SU-DHL-6 (cell line): ENCODE measurements around the gene SPINT1.
"Not testable (repeated sequence)": the region's sequence is repeated elsewhere in the genome, so short reads cannot be mapped to it uniquely, and the experiment has no call there.

Experiments
- H2AFZ ChIP-seq: fragments of 200-600 bp; sonication (generic); 2 replicates; pipeline ENCODE4 v1.6.1; 2014; ENCODE audit warnings: low read depth, mild to moderate bottlenecking, moderate library complexity, mixed read lengths, antibody characterized with exemption, low read length; ENCODE audit not compliant: severe bottlenecking
- H3F3A ChIP-seq: fragments of 200-600 bp; shearing (Covaris generic); 2 replicates; pipeline ENCODE4 v1.6.0; 2016; ENCODE audit warnings: antibody characterized with exemption, mild to moderate bottlenecking; ENCODE audit not compliant: insufficient read depth
- H3K27ac ChIP-seq: fragments of 200-600 bp; sonication (generic); 2 replicates; pipeline ENCODE4 v1.5.1; 2016; ENCODE audit warnings: low read depth, mild to moderate bottlenecking, low read length, moderate library complexity, mixed read lengths
- H3K27me3 ChIP-seq: fragments of 200-600 bp; sonication (generic), shearing (Covaris generic); 2 replicates; pipeline ENCODE4 v1.6.0; 2014; ENCODE audit warnings: mild to moderate bottlenecking, low read length
- H3K36me3 ChIP-seq: fragments of 200-600 bp; sonication (generic); 2 replicates; pipeline ENCODE4 v1.6.1; 2014; ENCODE audit warnings: mild to moderate bottlenecking, low read length, mixed read lengths
- H3K4me2 ChIP-seq: fragments of 300-600, 200-600 bp; shearing (Covaris generic), sonication (generic); 2 replicates; pipeline ENCODE4 v1.6.0; 2014; ENCODE audit warnings: low read length, low read depth, mild to moderate bottlenecking; ENCODE audit not compliant: poor library complexity, severe bottlenecking
- H3K4me3 ChIP-seq: fragments of 200-600 bp; sonication (generic); 2 replicates; pipeline ENCODE4 v1.5.1; 2014; ENCODE audit warnings: antibody characterized with exemption, low read length, mild to moderate bottlenecking, mixed read lengths; ENCODE audit not compliant: insufficient read depth, poor library complexity, severe bottlenecking
- H3K79me2 ChIP-seq: fragments of 200-600 bp; sonication (generic); 2 replicates; pipeline ENCODE4 v1.6.1; 2014; ENCODE audit warnings: mild to moderate bottlenecking, low read length, moderate library complexity; ENCODE audit not compliant: insufficient read depth
- H3K9ac ChIP-seq: fragments of 200-600 bp; sonication (generic); 2 replicates; pipeline ENCODE4 v1.7.0; 2014; ENCODE audit warnings: mild to moderate bottlenecking, low read length
- H3K9me2 ChIP-seq: fragments of 200-600 bp; sonication (generic); replicated peaks from 2 replicates; pipeline ENCODE4 v1.6.1; 2014; ENCODE audit warnings: low read length; ENCODE audit not compliant: insufficient read depth
- H3K9me3 ChIP-seq: fragments of 200-600 bp; sonication (generic); 2 replicates; pipeline ENCODE4 v1.6.1; 2014; ENCODE audit warnings: low read length, mixed read lengths; ENCODE audit not compliant: insufficient read depth
- H4K20me1 ChIP-seq: fragments of 200-600 bp; sonication (generic); 2 replicates; pipeline ENCODE4 v1.6.1; 2014; ENCODE audit warnings: low read depth, mild to moderate bottlenecking, antibody characterized with exemption, low read length, moderate library complexity, mixed read lengths
- EZH2phosphoT487 ChIP-seq: fragments of 200-600 bp; sonication (generic), shearing (Covaris generic); conservative IDR thresholded peaks from 2 replicates; pipeline ENCODE4 v1.6.1; 2018; ENCODE audit warnings: mild to moderate bottlenecking, antibody characterized with exemption, low read length, moderate library complexity, mixed read lengths
- TF ChIP-seq, protein P1 (sequence below): fragments of 200-600 bp; sonication (generic); IDR thresholded peaks from one replicate; pipeline ENCODE4 v1.5.1; 2017; ENCODE audit warnings: antibody characterized with exemption, mild to moderate bottlenecking, low read length, moderate library complexity; ENCODE audit not compliant: insufficient read depth, poor library complexity, severe bottlenecking

Gene SPINT1

GRCh38 chr15:40857601-40858341 lies 13.9 kb downstream of the SPINT1 start:
- Histone ChIP-seq H3K9ac (no peak overlapping the region), H4K20me1 (no peaks in the 10 kb centered on the region), H3K9me2 (no peaks in the 10 kb centered on the region), H3F3A (no peaks in the 10 kb centered on the region), H3K27ac (no peak overlapping the region), H3K4me2 (no peak overlapping the region), H3K9me3 (no peaks in the 10 kb centered on the region), H3K4me3 (no peak overlapping the region), H3K79me2 (no peaks in the 10 kb centered on the region), H2AFZ (peak overlapping the region; percentile 58), H3K27me3 (no peaks in the 10 kb centered on the region), H3K36me3 (no peaks in the 10 kb centered on the region)
- TF ChIP-seq, protein P1, sequence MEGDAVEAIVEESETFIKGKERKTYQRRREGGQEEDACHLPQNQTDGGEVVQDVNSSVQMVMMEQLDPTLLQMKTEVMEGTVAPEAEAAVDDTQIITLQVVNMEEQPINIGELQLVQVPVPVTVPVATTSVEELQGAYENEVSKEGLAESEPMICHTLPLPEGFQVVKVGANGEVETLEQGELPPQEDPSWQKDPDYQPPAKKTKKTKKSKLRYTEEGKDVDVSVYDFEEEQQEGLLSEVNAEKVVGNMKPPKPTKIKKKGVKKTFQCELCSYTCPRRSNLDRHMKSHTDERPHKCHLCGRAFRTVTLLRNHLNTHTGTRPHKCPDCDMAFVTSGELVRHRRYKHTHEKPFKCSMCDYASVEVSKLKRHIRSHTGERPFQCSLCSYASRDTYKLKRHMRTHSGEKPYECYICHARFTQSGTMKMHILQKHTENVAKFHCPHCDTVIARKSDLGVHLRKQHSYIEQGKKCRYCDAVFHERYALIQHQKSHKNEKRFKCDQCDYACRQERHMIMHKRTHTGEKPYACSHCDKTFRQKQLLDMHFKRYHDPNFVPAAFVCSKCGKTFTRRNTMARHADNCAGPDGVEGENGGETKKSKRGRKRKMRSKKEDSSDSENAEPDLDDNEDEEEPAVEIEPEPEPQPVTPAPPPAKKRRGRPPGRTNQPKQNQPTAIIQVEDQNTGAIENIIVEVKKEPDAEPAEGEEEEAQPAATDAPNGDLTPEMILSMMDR: peak; percentile 93
- no peak for TF ChIP-seq EZH2phosphoT487

DNA sequence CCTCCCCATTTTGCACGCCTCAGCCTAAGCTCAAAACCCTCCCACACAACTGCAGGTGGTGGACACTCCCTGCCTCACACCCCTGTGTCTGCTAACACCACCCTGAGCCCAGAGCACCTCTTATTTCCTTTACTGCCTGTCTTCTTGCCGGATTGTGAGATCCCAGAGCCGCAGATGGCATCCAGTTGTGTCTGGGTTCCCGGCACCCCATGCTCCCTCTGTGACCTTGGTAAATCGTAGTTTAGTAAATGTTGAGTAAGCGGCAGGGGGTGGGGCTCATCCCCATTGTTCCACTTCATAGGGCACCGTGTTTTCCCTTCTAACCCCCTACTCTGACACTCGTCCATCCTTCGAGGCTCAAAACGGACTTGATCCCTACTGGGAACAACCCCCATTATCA lies 14.9 kb downstream of the SPINT1 start:
- Histone ChIP-seq H3K4me3 (no peak overlapping the region), H3K9me3 (no peaks in the 10 kb centered on the region), H4K20me1 (no peaks in the 10 kb centered on the region), H3K4me2 (no peak overlapping the region), H3F3A (no peaks in the 10 kb centered on the region), H3K27ac (no peak overlapping the region), H2AFZ (no peak overlapping the region), H3K36me3 (no peaks in the 10 kb centered on the region), H3K27me3 (no peaks in the 10 kb centered on the region), H3K9me2 (no peaks in the 10 kb centered on the region), H3K9ac (no peak overlapping the region), H3K79me2 (no peaks in the 10 kb centered on the region)
- no peak for TF ChIP-seq EZH2phosphoT487

DNA sequence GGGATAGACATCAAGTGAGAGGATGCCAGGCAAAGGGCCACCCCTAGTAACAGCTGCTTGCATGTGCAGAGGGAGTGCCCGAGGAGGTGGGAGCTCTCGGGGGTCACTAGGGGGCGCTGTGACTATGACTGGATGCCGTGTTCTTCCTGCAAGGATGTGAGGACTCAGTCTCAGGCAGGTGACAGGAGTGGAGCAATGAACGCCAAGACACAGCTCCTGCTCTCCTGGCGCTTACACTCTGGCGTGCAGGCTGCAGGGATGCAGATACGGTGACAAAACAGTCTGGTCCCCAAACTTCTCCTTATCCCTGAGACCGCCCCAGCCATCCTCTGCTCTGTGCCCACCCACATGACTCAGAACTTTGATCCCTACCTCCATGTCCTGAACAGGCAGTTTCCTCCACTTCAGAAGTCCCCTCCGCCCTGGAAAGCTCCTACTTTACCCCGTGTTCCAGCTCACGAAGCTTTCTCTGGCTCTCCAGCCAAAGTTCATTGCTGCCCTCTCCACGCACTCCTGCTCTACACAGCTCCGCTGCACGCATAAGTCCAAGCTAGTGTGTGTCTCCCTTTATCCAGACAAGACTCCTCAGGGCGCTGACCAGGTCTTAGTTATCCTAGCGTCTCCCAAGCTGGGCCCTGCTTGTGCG lies 15.5 kb downstream of the SPINT1 start:
- Histone ChIP-seq H2AFZ (peak overlapping the region; percentile 1), H3K79me2 (no peaks in the 10 kb centered on the region), H3K27ac (no peak overlapping the region), H3K9ac (no peak overlapping the region), H4K20me1 (no peaks in the 10 kb centered on the region), H3K9me3 (no peaks in the 10 kb centered on the region), H3K4me2 (no peak overlapping the region), H3K27me3 (no peaks in the 10 kb centered on the region), H3K9me2 (no peaks in the 10 kb centered on the region), H3K36me3 (no peaks in the 10 kb centered on the region), H3F3A (no peaks in the 10 kb centered on the region), H3K4me3 (no peak overlapping the region)
- TF ChIP-seq EZH2phosphoT487: no peak
- TF ChIP-seq, protein P1: peak; percentile 73

DNA sequence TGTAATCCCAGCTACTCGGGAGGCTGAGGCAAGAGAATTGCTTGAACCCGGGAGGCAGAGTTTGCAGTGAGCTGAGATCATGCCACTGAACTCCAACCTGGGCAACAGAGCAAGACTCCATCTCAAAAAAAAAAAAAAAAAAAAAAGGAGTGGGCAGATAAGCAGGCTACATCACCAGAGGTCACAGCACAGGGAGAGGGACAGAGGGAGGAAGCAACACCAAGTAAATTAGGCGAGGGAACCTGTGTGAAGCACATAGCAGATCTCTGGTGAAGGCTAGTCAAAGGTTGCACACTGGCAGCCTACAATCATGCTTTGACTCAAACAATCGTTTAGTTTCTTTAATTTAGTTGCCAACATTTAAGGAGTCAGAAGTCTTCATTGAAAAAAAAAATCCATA lies 17.3 kb downstream of the SPINT1 start:
- H3K9me3 ChIP-seq, H4K20me1 ChIP-seq, H3K79me2 ChIP-seq, H3K27ac ChIP-seq, H3K27me3 ChIP-seq, H3K9ac ChIP-seq, H3K36me3 ChIP-seq, H3K9me2 ChIP-seq, H3F3A ChIP-seq, H3K4me2 ChIP-seq, H3K4me3 ChIP-seq, H2AFZ ChIP-seq: not testable (repeated sequence)
